Measurements from ENCODE around the gene CDIP1. TPM values are rescaled to one million over a fixed set of nuclear protein-coding genes. Genes with fewer than 3 reads are reported as not detected.

CDIP1 gene
- total RNA-seq, 2 donors from 2014 or later: 12.9 to 23.3 TPM

DNA sequence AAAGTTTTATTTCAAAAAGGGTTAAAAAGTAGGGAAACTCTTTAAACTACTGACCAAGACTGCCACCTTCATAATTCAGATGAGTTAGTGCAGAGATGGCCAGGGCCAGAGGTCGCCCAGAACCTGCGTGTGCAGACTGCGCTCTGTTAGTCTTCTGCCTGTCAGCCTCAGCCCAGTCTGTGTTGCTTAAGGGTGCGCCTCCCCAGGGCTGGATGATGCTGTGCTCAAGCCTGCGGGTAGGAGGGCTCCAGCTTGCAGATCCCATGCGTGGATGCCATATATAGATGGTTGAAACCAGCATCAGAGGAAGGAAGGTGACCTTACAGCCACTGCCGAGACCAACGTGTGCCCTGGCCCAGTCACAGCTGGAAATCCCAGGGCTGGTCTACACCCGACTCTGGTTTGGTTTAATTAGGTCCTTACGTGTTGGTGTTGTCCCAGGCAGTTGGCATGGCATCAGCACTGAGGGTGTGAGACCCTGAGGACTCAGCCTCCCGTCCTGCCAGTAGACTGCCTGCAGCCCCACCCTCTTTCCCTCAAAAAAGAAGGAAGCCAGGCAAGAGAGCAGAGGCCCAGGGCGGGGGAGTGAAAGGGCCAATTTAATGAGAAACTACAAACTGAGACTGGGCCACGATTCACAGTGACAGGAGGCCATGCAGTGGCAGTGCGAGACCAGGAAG is 27.7 kb downstream of the CDIP1 start:
- no peak for TF ChIP-seq POLR2A (IDR thresholded peaks at IDR 0.05)
- TF ChIP-seq, protein P1, sequence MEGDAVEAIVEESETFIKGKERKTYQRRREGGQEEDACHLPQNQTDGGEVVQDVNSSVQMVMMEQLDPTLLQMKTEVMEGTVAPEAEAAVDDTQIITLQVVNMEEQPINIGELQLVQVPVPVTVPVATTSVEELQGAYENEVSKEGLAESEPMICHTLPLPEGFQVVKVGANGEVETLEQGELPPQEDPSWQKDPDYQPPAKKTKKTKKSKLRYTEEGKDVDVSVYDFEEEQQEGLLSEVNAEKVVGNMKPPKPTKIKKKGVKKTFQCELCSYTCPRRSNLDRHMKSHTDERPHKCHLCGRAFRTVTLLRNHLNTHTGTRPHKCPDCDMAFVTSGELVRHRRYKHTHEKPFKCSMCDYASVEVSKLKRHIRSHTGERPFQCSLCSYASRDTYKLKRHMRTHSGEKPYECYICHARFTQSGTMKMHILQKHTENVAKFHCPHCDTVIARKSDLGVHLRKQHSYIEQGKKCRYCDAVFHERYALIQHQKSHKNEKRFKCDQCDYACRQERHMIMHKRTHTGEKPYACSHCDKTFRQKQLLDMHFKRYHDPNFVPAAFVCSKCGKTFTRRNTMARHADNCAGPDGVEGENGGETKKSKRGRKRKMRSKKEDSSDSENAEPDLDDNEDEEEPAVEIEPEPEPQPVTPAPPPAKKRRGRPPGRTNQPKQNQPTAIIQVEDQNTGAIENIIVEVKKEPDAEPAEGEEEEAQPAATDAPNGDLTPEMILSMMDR (IDR thresholded peaks at IDR 0.05): no peak
- no peak overlapping the region for H3K4me3 ChIP-seq
- H3K4me1 ChIP-seq: peaks cover 29% of the 10 kb centered on the region
- ATAC-seq (no peak), DNase-seq (no peak)
- no peaks in the 10 kb centered on the region for H3K27me3 ChIP-seq
- peak overlapping the region in 2 of 4 donors; percentile 10 to 17 for H3K27ac ChIP-seq
- 62 to 75% methylated on average over 14 of the region's 14 CpGs for WGBS, 2 donors
- H3K36me3 ChIP-seq (replicated peaks in 1 of 2; ENCODE audit: insufficient read depth in 1 of 2, low read depth in 2 of 2): peaks cover 7 to 24% of the 10 kb centered on the region in 2 donors
- no peaks in the 10 kb centered on the region for H3K9me3 ChIP-seq
- intact Hi-C loops (cut with DNase I): loop anchor here (5.0 to 10.0 kb wide), 2 partner anchors 41 to 74 kb away; no protein-coding TSS in a partner anchor

- H3K27ac ChIP-seq: no peak overlapping the region
- WGBS, 2 donors: 65 to 70% methylated on average over 5 of the region's 5 CpGs
- H3K4me3 ChIP-seq: no peak overlapping the region
- H3K4me1 ChIP-seq: peaks cover 25% of the 10 kb centered on the region
- H3K36me3 ChIP-seq (replicated peaks in 1 of 2; ENCODE audit: insufficient read depth in 1 of 2, low read depth in 2 of 2): peaks cover 7 to 24% of the 10 kb centered on the region in 2 donors
- H3K27me3 ChIP-seq: no peaks in the 10 kb centered on the region
- intact Hi-C loops (cut with DNase I): loop anchor here (5.0 to 10.0 kb wide), 2 partner anchors 42 to 75 kb away; no protein-coding TSS in a partner anchor
- TF ChIP-seq POLR2A (IDR thresholded peaks at IDR 0.05): no peak
- TF ChIP-seq, protein P1 (IDR thresholded peaks at IDR 0.05): no peak
- DNase-seq: no peak
- ATAC-seq: no peak
- no peaks in the 10 kb centered on the region for H3K9me3 ChIP-seq
Observed at GRCh38 chr16:4510131-4510530, 28.4 kb downstream of the CDIP1 start.

GRCh38 chr16:4509420-4509819 is 29.2 kb downstream of the CDIP1 start:
- Histone ChIP-seq H3K9me3 (no peaks in the 10 kb centered on the region), H3K27ac (no peak overlapping the region), H3K27me3 (no peaks in the 10 kb centered on the region), H3K36me3 (replicated peaks in 1 of 2; ENCODE audit: insufficient read depth in 1 of 2, low read depth in 2 of 2) (peaks cover 7 to 24% of the 10 kb centered on the region in 2 donors), H3K4me3 (no peak overlapping the region), H3K4me1 (peaks cover 18% of the 10 kb centered on the region)
- ATAC-seq: no peak
- no peak for DNase-seq
- intact Hi-C loops (cut with DNase I): no loop called here
- no peak for TF ChIP-seq POLR2A (IDR thresholded peaks at IDR 0.05)
- TF ChIP-seq, protein P1 (IDR thresholded peaks at IDR 0.05): no peak
- 91 to 92% methylated on average over 2 to 8 of the region's 8 CpGs for WGBS, 2 donors

- intact Hi-C loops (cut with DNase I): no loop called here
- peaks cover 7 to 24% of the 10 kb centered on the region in 2 donors for H3K36me3 ChIP-seq (replicated peaks in 1 of 2; ENCODE audit: insufficient read depth in 1 of 2, low read depth in 2 of 2)
- no peaks in the 10 kb centered on the region for H3K27me3 ChIP-seq
- no peaks in the 10 kb centered on the region for H3K9me3 ChIP-seq
- no peak for DNase-seq
- TF ChIP-seq POLR2A (IDR thresholded peaks at IDR 0.05): no peak
- TF ChIP-seq, protein P1 (IDR thresholded peaks at IDR 0.05): no peak
- 88% methylated on average over 3 of the region's 3 CpGs; no CpG with 5 or more reads in 1 of the 2 donors for WGBS, 2 donors
- no peak overlapping the region for H3K4me3 ChIP-seq
- no peak for ATAC-seq
- no peak overlapping the region for H3K27ac ChIP-seq
- H3K4me1 ChIP-seq: peaks cover 12% of the 10 kb centered on the region
Observed at GRCh38 chr16:4508806-4509205, 29.8 kb downstream of the CDIP1 start.

Measured in body of pancreas (tissue), 4 donors.